Measurements from ENCODE around the gene A4GALT.

DNA sequence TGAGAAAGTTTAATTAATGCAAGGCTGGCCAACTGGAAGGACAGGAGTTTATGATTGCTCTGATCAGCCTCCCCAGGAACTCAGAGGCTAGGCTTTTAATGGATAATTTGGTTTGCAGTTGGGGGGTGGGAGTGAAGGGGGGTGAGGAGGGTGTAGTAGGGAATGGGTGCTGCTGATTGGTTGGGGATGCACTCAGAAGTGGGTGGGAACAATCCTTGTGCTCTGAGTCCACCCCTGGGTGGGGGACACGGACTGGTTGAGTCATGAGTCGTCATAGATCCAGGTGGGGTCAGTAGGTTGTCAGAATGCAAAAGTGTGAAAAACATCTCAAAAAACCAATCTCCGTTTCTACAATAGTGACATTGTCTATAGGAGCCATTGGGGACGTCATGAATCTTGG lies 50.6 kb downstream of the A4GALT start:
- TF ChIP-seq, protein P1, sequence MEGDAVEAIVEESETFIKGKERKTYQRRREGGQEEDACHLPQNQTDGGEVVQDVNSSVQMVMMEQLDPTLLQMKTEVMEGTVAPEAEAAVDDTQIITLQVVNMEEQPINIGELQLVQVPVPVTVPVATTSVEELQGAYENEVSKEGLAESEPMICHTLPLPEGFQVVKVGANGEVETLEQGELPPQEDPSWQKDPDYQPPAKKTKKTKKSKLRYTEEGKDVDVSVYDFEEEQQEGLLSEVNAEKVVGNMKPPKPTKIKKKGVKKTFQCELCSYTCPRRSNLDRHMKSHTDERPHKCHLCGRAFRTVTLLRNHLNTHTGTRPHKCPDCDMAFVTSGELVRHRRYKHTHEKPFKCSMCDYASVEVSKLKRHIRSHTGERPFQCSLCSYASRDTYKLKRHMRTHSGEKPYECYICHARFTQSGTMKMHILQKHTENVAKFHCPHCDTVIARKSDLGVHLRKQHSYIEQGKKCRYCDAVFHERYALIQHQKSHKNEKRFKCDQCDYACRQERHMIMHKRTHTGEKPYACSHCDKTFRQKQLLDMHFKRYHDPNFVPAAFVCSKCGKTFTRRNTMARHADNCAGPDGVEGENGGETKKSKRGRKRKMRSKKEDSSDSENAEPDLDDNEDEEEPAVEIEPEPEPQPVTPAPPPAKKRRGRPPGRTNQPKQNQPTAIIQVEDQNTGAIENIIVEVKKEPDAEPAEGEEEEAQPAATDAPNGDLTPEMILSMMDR (IDR thresholded peaks at IDR 0.05): no peak
- TF ChIP-seq, protein P2, sequence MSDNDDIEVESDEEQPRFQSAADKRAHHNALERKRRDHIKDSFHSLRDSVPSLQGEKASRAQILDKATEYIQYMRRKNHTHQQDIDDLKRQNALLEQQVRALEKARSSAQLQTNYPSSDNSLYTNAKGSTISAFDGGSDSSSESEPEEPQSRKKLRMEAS (CRISPR knock-in tag; IDR thresholded peaks at IDR 0.05): no peak
- TF ChIP-seq, protein P3, sequence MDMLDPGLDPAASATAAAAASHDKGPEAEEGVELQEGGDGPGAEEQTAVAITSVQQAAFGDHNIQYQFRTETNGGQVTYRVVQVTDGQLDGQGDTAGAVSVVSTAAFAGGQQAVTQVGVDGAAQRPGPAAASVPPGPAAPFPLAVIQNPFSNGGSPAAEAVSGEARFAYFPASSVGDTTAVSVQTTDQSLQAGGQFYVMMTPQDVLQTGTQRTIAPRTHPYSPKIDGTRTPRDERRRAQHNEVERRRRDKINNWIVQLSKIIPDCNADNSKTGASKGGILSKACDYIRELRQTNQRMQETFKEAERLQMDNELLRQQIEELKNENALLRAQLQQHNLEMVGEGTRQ (CRISPR knock-in tag; IDR thresholded peaks at IDR 0.05): no peak
- TF ChIP-seq ETV6 (CRISPR knock-in tag; IDR thresholded peaks at IDR 0.05) (no peak), FOXP1 (CRISPR knock-in tag; IDR thresholded peaks at IDR 0.05; ENCODE audit: borderline replicate concordance) (no peak), TEAD4 (CRISPR knock-in tag; IDR thresholded peaks at IDR 0.05) (no peak), ELF4 (CRISPR knock-in tag; IDR thresholded peaks at IDR 0.05; ENCODE audit: low read depth) (no peak), RELA (CRISPR knock-in tag; IDR thresholded peaks at IDR 0.05; ENCODE audit: borderline replicate concordance) (no peak)
- TF ChIP-seq, protein P4, sequence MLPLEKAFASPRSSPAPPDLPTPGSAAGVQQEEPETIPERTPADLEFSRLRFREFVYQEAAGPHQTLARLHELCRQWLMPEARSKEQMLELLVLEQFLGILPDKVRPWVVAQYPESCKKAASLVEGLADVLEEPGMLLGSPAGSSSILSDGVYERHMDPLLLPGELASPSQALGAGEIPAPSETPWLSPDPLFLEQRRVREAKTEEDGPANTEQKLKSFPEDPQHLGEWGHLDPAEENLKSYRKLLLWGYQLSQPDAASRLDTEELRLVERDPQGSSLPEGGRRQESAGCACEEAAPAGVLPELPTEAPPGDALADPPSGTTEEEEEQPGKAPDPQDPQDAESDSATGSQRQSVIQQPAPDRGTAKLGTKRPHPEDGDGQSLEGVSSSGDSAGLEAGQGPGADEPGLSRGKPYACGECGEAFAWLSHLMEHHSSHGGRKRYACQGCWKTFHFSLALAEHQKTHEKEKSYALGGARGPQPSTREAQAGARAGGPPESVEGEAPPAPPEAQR (CRISPR knock-in tag; IDR thresholded peaks at IDR 0.05): no peak
- TF ChIP-seq, protein P5, sequence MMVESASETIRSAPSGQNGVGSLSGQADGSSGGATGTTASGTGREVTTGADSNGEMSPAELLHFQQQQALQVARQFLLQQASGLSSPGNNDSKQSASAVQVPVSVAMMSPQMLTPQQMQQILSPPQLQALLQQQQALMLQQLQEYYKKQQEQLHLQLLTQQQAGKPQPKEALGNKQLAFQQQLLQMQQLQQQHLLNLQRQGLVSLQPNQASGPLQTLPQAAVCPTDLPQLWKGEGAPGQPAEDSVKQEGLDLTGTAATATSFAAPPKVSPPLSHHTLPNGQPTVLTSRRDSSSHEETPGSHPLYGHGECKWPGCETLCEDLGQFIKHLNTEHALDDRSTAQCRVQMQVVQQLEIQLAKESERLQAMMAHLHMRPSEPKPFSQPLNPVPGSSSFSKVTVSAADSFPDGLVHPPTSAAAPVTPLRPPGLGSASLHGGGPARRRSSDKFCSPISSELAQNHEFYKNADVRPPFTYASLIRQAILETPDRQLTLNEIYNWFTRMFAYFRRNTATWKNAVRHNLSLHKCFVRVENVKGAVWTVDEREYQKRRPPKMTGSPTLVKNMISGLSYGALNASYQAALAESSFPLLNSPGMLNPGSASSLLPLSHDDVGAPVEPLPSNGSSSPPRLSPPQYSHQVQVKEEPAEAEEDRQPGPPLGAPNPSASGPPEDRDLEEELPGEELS (CRISPR knock-in tag; IDR thresholded peaks at IDR 0.05): no peak

Measured in WTC11 (cell line).